Measurements from ENCODE around the gene RMI1.
A peak's percentile ranks its signal among the peaks of the same experiment; 100 is the strongest.

DNA sequence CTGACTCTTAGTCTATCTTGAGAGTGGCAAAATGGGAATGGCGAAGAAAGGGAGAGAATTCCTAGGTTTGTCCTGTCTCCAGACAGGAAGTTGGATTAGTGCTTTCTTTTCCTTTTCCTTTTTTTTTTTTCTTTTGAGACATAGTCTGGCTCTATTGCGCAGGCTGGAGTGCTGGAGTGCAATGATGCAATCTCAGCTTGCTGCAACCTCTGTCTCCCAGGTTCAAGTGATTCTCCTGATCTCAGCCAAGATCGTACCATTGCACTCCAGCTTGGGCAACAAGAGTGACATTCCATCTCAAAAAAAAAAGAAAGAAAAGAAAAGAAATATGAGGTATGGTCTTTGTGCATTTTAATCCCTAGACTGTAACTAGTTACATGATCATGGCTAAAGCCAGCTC lies 46.8 kb upstream of the RMI1 start:
- TF ChIP-seq, protein P1, sequence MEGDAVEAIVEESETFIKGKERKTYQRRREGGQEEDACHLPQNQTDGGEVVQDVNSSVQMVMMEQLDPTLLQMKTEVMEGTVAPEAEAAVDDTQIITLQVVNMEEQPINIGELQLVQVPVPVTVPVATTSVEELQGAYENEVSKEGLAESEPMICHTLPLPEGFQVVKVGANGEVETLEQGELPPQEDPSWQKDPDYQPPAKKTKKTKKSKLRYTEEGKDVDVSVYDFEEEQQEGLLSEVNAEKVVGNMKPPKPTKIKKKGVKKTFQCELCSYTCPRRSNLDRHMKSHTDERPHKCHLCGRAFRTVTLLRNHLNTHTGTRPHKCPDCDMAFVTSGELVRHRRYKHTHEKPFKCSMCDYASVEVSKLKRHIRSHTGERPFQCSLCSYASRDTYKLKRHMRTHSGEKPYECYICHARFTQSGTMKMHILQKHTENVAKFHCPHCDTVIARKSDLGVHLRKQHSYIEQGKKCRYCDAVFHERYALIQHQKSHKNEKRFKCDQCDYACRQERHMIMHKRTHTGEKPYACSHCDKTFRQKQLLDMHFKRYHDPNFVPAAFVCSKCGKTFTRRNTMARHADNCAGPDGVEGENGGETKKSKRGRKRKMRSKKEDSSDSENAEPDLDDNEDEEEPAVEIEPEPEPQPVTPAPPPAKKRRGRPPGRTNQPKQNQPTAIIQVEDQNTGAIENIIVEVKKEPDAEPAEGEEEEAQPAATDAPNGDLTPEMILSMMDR (IDR thresholded peaks at IDR 0.05), result no peak
- TF ChIP-seq POLR2A (IDR thresholded peaks at IDR 0.05; ENCODE audit: low read depth) (no peak), POLR2AphosphoS5 (IDR thresholded peaks at IDR 0.05) (peak in 1 of 2 donors; percentile 23), EP300 (IDR thresholded peaks at IDR 0.05) (no peak)
